HepG2 (cell line): ENCODE results near the gene AFF1. TPM values are rescaled to one million over a fixed set of nuclear protein-coding genes. Genes with fewer than 3 reads are reported as not detected.
A peak's percentile ranks its signal among the peaks of the same experiment; 100 is the strongest.

Experiments
- CEBPB ChIP-seq: IDR thresholded peaks from 2 replicates; pipeline ENCODE4 v1.6.1; 2011; ENCODE audit warnings: low read depth, low read length, improper control_type of control experiment, borderline replicate concordance
- FOXA1 ChIP-seq, 2 experiments: fragments of 450-650 bp in 1 of 2; sonication (generic) in 1 of 2; formaldehyde crosslinking in 1 of 2; IDR thresholded peaks; 2 replicates each; pipeline versions ENCODE4 v1.4.0 to v1.6.1; 2016 to 2020; ENCODE audit warnings: missing genetic modification reagents in 1 of 2
- FOXA3 ChIP-seq: IDR thresholded peaks from 2 replicates; pipeline ENCODE4 v1.6.1; 2016; ENCODE audit warnings: missing genetic modification reagents, missing compliant biosample characterization
- GPBP1L1 ChIP-seq: sonication (generic); formaldehyde crosslinking; IDR thresholded peaks from 2 replicates; pipeline ENCODE4 v1.5.0; 2020; ENCODE audit warnings: mild to moderate bottlenecking, missing genetic modification reagents
- HNF1B ChIP-seq: sonication (generic); formaldehyde crosslinking; IDR thresholded peaks from 2 replicates; pipeline ENCODE4 v1.5.1; 2020; ENCODE audit warnings: mild to moderate bottlenecking, moderate library complexity, missing genetic modification reagents
- MAFG ChIP-seq: sonication (generic); formaldehyde crosslinking; IDR thresholded peaks from 2 replicates; pipeline ENCODE4 v1.5.1; 2020; ENCODE audit warnings: mild to moderate bottlenecking, missing genetic modification reagents
- NR2F1 ChIP-seq, 2 experiments: fragments of 450-650 bp in 1 of 2; formaldehyde crosslinking in 1 of 2; IDR thresholded peaks; 2 replicates each; pipeline versions ENCODE4 v1.5.0 to v1.6.1; 2016 to 2020; ENCODE audit warnings: mild to moderate bottlenecking in 1 of 2, missing compliant biosample characterization in 1 of 2, missing genetic modification reagents in 1 of 2, moderate library complexity in 1 of 2
- REPIN1 ChIP-seq: sonication (generic); formaldehyde crosslinking; IDR thresholded peaks from 2 replicates; pipeline ENCODE4 v1.8.0; 2022; ENCODE audit warnings: missing genetic modification reagents, low read depth, mild to moderate bottlenecking, borderline replicate concordance
- SMC3 ChIP-seq: IDR thresholded peaks from 2 replicates; pipeline ENCODE4 v1.6.1; 2011; ENCODE audit warnings: low read length, improper control_type of control experiment
- SP1 ChIP-seq, 2 experiments: fragments of 450-650 bp in 1 of 2; sonication (generic) in 1 of 2; formaldehyde crosslinking in 1 of 2; IDR thresholded peaks; 2 replicates each; pipeline versions ENCODE4 v1.4.0 to v1.6.1; 2016 to 2020; ENCODE audit warnings: missing genetic modification reagents in 1 of 2
- TBP ChIP-seq: sonication (generic); formaldehyde crosslinking; IDR thresholded peaks from 2 replicates; pipeline ENCODE4 v1.5.0; 2020; ENCODE audit warnings: missing genetic modification reagents
- TEAD3 ChIP-seq: optimal IDR thresholded peaks from 2 replicates; pipeline ENCODE3; 2016; ENCODE audit warnings: borderline replicate concordance
- ZKSCAN8 ChIP-seq: IDR thresholded peaks from 2 replicates; pipeline ENCODE4 v1.6.1; 2016; ENCODE audit warnings: borderline replicate concordance, missing genetic modification reagents, missing compliant biosample characterization
- ZNF235 ChIP-seq: sonication (generic); formaldehyde crosslinking; IDR thresholded peaks from 2 replicates; pipeline ENCODE4 v1.8.1; 2023; ENCODE audit warnings: mild to moderate bottlenecking, missing genetic modification reagents, borderline replicate concordance
- ZNF567 ChIP-seq: sonication (generic); formaldehyde crosslinking; IDR thresholded peaks from 2 replicates; pipeline ENCODE4 v1.8.1; 2023; ENCODE audit warnings: mild to moderate bottlenecking, missing genetic modification reagents, borderline replicate concordance
- ZNF761 ChIP-seq: sonication (generic); formaldehyde crosslinking; conservative IDR thresholded peaks from 2 replicates; pipeline ENCODE4 v1.4.0; 2020; ENCODE audit warnings: mild to moderate bottlenecking, missing genetic modification reagents
- polyA plus RNA-seq, 8 experiments: library from polyadenylated mRNA; depleted of rRNA in 3 of 8; stranded (reverse) in 7 of 8; unstranded in 1 of 8; fragments of >200 nt; fragmentation: Illumina TruSeq in 4 of 8; extraction: Trizol in 4 of 8; gene quantifications; 2 replicates each; pipeline versions ENCODE4 v1.2.1 to v1.2.3, GENCODE V29; 2011 to 2016; ENCODE audit warnings: low read depth in 4 of 8, missing spikeins in 1 of 8, mixed read lengths in 1 of 8; ENCODE audit not compliant: insufficient read depth in 1 of 8
- total RNA-seq, 5 experiments: library from RNA; depleted of rRNA; stranded (reverse); fragments of >200 nt; fragmentation: Illumina TruSeq; extraction: Trizol; gene quantifications; 2 replicates each; pipeline ENCODE4 v1.2.3, GENCODE V29; 2016; ENCODE audit warnings: low read depth in 1 of 5
- TF ChIP-seq, protein P1 (sequence below): sonication (generic); formaldehyde crosslinking; IDR thresholded peaks from 2 replicates; pipeline ENCODE4 v1.5.1; 2020; ENCODE audit warnings: mild to moderate bottlenecking, missing genetic modification reagents, moderate library complexity
- TF ChIP-seq, protein P2 (sequence below), 2 experiments: sonication (generic) in 1 of 2; formaldehyde crosslinking in 1 of 2; IDR thresholded peaks; 2 replicates each; pipeline versions ENCODE4 v1.4.0 to v1.6.1; 2018 to 2020; ENCODE audit warnings: missing genetic modification reagents in 2 of 2, borderline replicate concordance in 1 of 2, low read depth in 1 of 2, mild to moderate bottlenecking in 1 of 2, missing biosample characterization in 1 of 2

The AFF1 gene
- total and polyA plus RNA-seq, 2 of the 13 experiments (the other 11 are each of a cell fraction or from before 2014, with no cell fraction given): 15.5 to 15.9 TPM

GRCh38 chr4:86895692-86896488 is 38.9 kb upstream of the AFF1 start (continued):
- no peak for TF ChIP-seq TBP (CRISPR knock-in tag)
- TF ChIP-seq, protein P1, sequence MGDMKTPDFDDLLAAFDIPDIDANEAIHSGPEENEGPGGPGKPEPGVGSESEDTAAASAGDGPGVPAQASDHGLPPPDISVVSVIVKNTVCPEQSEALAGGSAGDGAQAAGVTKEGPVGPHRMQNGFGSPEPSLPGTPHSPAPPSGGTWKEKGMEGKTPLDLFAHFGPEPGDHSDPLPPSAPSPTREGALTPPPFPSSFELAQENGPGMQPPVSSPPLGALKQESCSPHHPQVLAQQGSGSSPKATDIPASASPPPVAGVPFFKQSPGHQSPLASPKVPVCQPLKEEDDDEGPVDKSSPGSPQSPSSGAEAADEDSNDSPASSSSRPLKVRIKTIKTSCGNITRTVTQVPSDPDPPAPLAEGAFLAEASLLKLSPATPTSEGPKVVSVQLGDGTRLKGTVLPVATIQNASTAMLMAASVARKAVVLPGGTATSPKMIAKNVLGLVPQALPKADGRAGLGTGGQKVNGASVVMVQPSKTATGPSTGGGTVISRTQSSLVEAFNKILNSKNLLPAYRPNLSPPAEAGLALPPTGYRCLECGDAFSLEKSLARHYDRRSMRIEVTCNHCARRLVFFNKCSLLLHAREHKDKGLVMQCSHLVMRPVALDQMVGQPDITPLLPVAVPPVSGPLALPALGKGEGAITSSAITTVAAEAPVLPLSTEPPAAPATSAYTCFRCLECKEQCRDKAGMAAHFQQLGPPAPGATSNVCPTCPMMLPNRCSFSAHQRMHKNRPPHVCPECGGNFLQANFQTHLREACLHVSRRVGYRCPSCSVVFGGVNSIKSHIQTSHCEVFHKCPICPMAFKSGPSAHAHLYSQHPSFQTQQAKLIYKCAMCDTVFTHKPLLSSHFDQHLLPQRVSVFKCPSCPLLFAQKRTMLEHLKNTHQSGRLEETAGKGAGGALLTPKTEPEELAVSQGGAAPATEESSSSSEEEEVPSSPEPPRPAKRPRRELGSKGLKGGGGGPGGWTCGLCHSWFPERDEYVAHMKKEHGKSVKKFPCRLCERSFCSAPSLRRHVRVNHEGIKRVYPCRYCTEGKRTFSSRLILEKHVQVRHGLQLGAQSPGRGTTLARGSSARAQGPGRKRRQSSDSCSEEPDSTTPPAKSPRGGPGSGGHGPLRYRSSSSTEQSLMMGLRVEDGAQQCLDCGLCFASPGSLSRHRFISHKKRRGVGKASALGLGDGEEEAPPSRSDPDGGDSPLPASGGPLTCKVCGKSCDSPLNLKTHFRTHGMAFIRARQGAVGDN (CRISPR knock-in tag): no peak
- TF ChIP-seq REPIN1 (CRISPR knock-in tag): peak; percentile 35; the same call in 1 of the 2 replicates
- TF ChIP-seq FOXA3 (CRISPR knock-in tag): peak; percentile 49
- no peak for TF ChIP-seq MAFG (CRISPR knock-in tag)
- TF ChIP-seq NR2F1 (CRISPR knock-in tag; IDR thresholded peaks at IDR 0.05): no peak
- peak; percentile 51; the same call in 1 of the 2 replicates for TF ChIP-seq CEBPB
- no peak for TF ChIP-seq ZNF761
- TF ChIP-seq SP1 (IDR thresholded peaks at IDR 0.05): no peak
- no peak for TF ChIP-seq SP1 (CRISPR knock-in tag; IDR thresholded peaks at IDR 0.05)
- TF ChIP-seq SMC3: peak; percentile 54; the same call in 1 of the 2 replicates
- no peak for TF ChIP-seq FOXA1 (IDR thresholded peaks at IDR 0.05)
- TF ChIP-seq FOXA1 (CRISPR knock-in tag; IDR thresholded peaks at IDR 0.05): peak; percentile 62
- TF ChIP-seq TEAD3 (CRISPR knock-in tag): peak; percentile 19
- TF ChIP-seq, protein P2, sequence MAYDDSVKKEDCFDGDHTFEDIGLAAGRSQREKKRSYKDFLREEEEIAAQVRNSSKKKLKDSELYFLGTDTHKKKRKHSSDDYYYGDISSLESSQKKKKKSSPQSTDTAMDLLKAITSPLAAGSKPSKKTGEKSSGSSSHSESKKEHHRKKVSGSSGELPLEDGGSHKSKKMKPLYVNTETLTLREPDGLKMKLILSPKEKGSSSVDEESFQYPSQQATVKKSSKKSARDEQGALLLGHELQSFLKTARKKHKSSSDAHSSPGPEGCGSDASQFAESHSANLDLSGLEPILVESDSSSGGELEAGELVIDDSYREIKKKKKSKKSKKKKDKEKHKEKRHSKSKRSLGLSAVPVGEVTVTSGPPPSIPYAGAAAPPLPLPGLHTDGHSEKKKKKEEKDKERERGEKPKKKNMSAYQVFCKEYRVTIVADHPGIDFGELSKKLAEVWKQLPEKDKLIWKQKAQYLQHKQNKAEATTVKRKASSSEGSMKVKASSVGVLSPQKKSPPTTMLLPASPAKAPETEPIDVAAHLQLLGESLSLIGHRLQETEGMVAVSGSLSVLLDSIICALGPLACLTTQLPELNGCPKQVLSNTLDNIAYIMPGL (CRISPR knock-in tag; IDR thresholded peaks at IDR 0.05; ENCODE audit: borderline replicate concordance in 1 of 2, low read depth in 1 of 2): 0 out of 4 replicates have a peak, but pooled peaks of 1 of the 2 experiments have one; percentile 25
- no peak for TF ChIP-seq HNF1B (CRISPR knock-in tag)
- TF ChIP-seq GPBP1L1 (CRISPR knock-in tag): no peak
- TF ChIP-seq ZNF567 (CRISPR knock-in tag): no peak
- TF ChIP-seq ZNF235 (CRISPR knock-in tag): no peak
- no peak for TF ChIP-seq ZKSCAN8 (CRISPR knock-in tag)
